T-cell (primary cell): ENCODE results near the gene XCR1. TPM values are rescaled to one million over a fixed set of nuclear protein-coding genes. Genes with fewer than 3 reads are reported as not detected.

Experiments used
- ATAC-seq, 4 experiments: fragments of 200-7000 bp in 3 of 4; fragments of 150-1000 bp in 1 of 4; cut with Tn5 transposase; replicated peaks in 1 of 4; 1 replicate in 3 of 4; 2 replicates in 1 of 4; pipeline ENCODE4 v1.10.0; 2021; ENCODE audit warnings: moderate library complexity in 3 of 4, mild to moderate bottlenecking in 2 of 4, moderate number of reproducible peaks in 1 of 4
- CTCF ChIA-PET, 2 donors: fragments of 300-600 bp; sonication (Branson Sonifier 250); formaldehyde crosslinking; loops; one replicate each; lab custom pipeline; 2022; ENCODE audit warnings: antibody characterized with exemption in 2 of 2; lab: Charles Lee
- POLR2A ChIA-PET, 2 donors: fragments of 300-600 bp; sonication (Branson Sonifier 250); formaldehyde crosslinking; loops; one replicate each; lab custom pipeline; 2022; ENCODE audit warnings: antibody characterized with exemption in 2 of 2; lab: Charles Lee
- DNase-seq, 35 experiments: peaks; one replicate each; pipeline versions ENCODE4 v3.0.0 to v3.0.0-alpha.2; 2013 to 2023
- H3K27ac ChIP-seq: one replicate; pipeline ENCODE4 v1.5.1; 2013; ENCODE audit warnings: low read length
- H3K27me3 ChIP-seq, 2 experiments: replicated peaks in 1 of 2; 1 replicate in 1 of 2; 2 replicates in 1 of 2; pipeline versions ENCODE4 v1.6.1 to v1.7.0; 2013; ENCODE audit warnings: low read length in 1 of 2, mixed read lengths in 1 of 2; ENCODE audit not compliant: control insufficient read depth in 2 of 2, insufficient read depth in 2 of 2; ENCODE audit errors: extremely low read depth in 1 of 2
- H3K36me3 ChIP-seq, 2 donors: 1 replicate in 1 of 2; 2 replicates in 1 of 2; pipeline versions ENCODE4 v1.6.1 to v1.7.0; 2013; ENCODE audit warnings: low read length in 1 of 2; ENCODE audit not compliant: control insufficient read depth in 2 of 2, insufficient read depth in 1 of 2; ENCODE audit errors: extremely low read depth in 1 of 2
- H3K4me1 ChIP-seq, 2 experiments: 1 replicate in 1 of 2; 2 replicates in 1 of 2; pipeline versions ENCODE4 v1.6.1 to v1.7.0; 2013; ENCODE audit warnings: low read length in 2 of 2, mixed read lengths in 1 of 2; ENCODE audit not compliant: insufficient read depth in 2 of 2, control insufficient read depth in 1 of 2; ENCODE audit errors: extremely low read depth in 1 of 2
- H3K4me3 ChIP-seq, 2 donors: 1 replicate in 1 of 2; 2 replicates in 1 of 2; pipeline versions ENCODE4 v1.5.1 to v1.7.0; 2013; ENCODE audit warnings: mild to moderate bottlenecking in 2 of 2, low read length in 1 of 2, moderate library complexity in 1 of 2; ENCODE audit not compliant: control insufficient read depth in 1 of 2; ENCODE audit errors: extremely low read depth in 1 of 2
- H3K9me3 ChIP-seq: 2 replicates; pipeline ENCODE4 v1.7.0; 2013
- H3K27ac Mint-ChIP-seq, 2 donors: one replicate each; pipeline ENCODE4 v1.8.0; 2020 to 2021; ENCODE audit warnings: mild to moderate bottlenecking in 2 of 2, mixed read lengths in 2 of 2
- H3K27me3 Mint-ChIP-seq, 2 donors: one replicate each; pipeline ENCODE4 v1.8.0; 2021 to 2022; ENCODE audit warnings: mixed read lengths in 2 of 2
- H3K36me3 Mint-ChIP-seq: one replicate; pipeline ENCODE4 v1.8.0; 2021; ENCODE audit warnings: mixed read lengths
- H3K4me1 Mint-ChIP-seq, 3 donors: one replicate each; pipeline ENCODE4 v1.8.0; 2020 to 2022; ENCODE audit warnings: mixed read lengths in 3 of 3, mild to moderate bottlenecking in 1 of 3
- H3K4me3 Mint-ChIP-seq, 3 donors: one replicate each; pipeline ENCODE4 v1.8.0; 2020 to 2022; ENCODE audit warnings: mild to moderate bottlenecking in 3 of 3, mixed read lengths in 3 of 3, moderate library complexity in 3 of 3
- H3K9me3 Mint-ChIP-seq, 3 donors: one replicate each; pipeline ENCODE4 v1.8.0; 2020 to 2022; ENCODE audit warnings: mixed read lengths in 3 of 3
- WGBS: methylation state at CpG from one replicate; pipeline ENCODE4 v1.1.5; 2013; ENCODE audit warnings: missing lambda C conversion rate; ENCODE audit not compliant: insufficient coverage; 5-methylcytosine and 5-hydroxymethylcytosine counted together
- total RNA-seq, 35 experiments: library from RNA in 6 of 35; stranded (reverse) in 6 of 35; fragments of 120-200 nt in 1 of 35; gene quantifications; one replicate each; pipeline versions ENCODE4 v1.2.1 to v1.2.4 and lab custom pipeline; 2013 to 2026

XCR1 gene
- total RNA-seq, 5 donors from 2014 or later (not counting 1 experiment from before 2014, with no cell fraction given), result 0.08 to 0.28 TPM; not detected in 3

DNA sequence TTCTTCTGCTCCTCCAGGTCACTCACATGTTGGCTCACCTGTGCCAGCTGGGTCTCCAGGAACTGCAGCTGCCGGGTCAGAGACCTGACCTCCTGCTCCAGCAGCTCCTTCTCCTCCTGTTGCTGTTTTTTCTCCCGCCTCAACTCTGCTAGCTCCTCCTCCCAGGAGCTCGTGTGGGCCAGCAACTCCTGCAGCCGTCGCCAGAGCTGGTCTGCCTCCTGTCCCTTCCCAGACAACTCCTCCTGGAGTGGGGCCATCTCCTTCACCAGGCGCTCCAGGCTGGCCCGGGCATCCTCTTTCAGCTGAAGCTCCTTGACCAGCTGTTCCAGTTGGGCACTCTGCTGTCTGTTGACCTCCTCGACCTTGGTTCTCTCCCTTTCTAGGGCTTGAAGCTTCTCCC, 59.6 kb downstream of the XCR1 start:
- POLR2A ChIA-PET, result interaction anchor here in 1 of 2 donors (0.7 to 1.0 kb wide), 2 partner anchors 17 to 967 kb away, joined by 3 read pairs; no protein-coding TSS in a partner anchor
- Mint-ChIP-seq H3K4me1 (peaks cover 42 to 78% (median 75%) of the 10 kb centered on the region in 3 donors), H3K36me3 (peaks cover 76% of the 10 kb centered on the region), H3K9me3 (no peaks in the 10 kb centered on the region), H3K4me3 (no peak overlapping the region), H3K27me3 (no peaks in the 10 kb centered on the region), H3K27ac (peak overlapping the region; percentile 52 to 80)
- H3K36me3 ChIP-seq, result peaks cover 18 to 80% of the 10 kb centered on the region in 2 donors
- WGBS, result 95% methylated on average over 8 of the region's 8 CpGs
- DNase-seq, result no peak
- CTCF ChIA-PET, result interaction anchor here in 1 of 2 donors (0.7 to 2.3 kb wide), 2 partner anchors 29 to 411 kb away, joined by 3 to 8 read pairs; no protein-coding TSS in a partner anchor
- no peak overlapping the region for H3K27ac ChIP-seq
- no peaks in the 10 kb centered on the region for H3K9me3 ChIP-seq
- no peaks in the 10 kb centered on the region for H3K27me3 ChIP-seq
- no peak for ATAC-seq
- H3K4me3 ChIP-seq, result no peak overlapping the region
- peaks cover 0 to 77% of the 10 kb centered on the region in 2 experiments for H3K4me1 ChIP-seq

Other genes starting within 250 kb of the XCR1 start
- under 1 TPM in 4 of 5 donors, not detected in 1; 0.12 to 0.44 (median 0.24) TPM for gene SLC6A20, start 230.9 kb downstream of the XCR1 start, total RNA-seq
- 10 to 100 TPM in 3 of 5 donors, 1 to 10 TPM in 2; 8.5 to 12.0 (median 11.1) TPM for gene LZTFL1, start 185.4 kb downstream of the XCR1 start, total RNA-seq
- gene CCR9, start 140.9 kb downstream of the XCR1 start, total RNA-seq, result 10 to 100 TPM in 1 of 5 donors, 1 to 10 TPM in 4; 2.1 to 10.0 (median 4.2) TPM
- 10 to 100 TPM in 1 of 5 donors, 1 to 10 TPM in 4; 2.0 to 14.7 (median 3.7) TPM for gene CXCR6, start 84.0 kb downstream of the XCR1 start, total RNA-seq
- 10 to 100 TPM; 24.6 to 46.3 (median 35.0) TPM for gene FYCO1, start 31.7 kb downstream of the XCR1 start, total RNA-seq
- under 1 TPM; 0.12 to 0.98 (median 0.43) TPM for gene CCR1, start 180.8 kb upstream of the XCR1 start, total RNA-seq
- 1 to 10 TPM in 1 of 5 donors, under 1 TPM in 2, not detected in 2; 0.33 to 1.2 (median 0.55) TPM for gene CCR3, start 215.0 kb upstream of the XCR1 start, total RNA-seq